ENCODE results near the gene IRX4. TPM values are rescaled to one million over a fixed set of nuclear protein-coding genes. Genes with fewer than 3 reads are reported as not detected.

IRX4 gene
- total RNA-seq, 1 donor = not detected

DNA sequence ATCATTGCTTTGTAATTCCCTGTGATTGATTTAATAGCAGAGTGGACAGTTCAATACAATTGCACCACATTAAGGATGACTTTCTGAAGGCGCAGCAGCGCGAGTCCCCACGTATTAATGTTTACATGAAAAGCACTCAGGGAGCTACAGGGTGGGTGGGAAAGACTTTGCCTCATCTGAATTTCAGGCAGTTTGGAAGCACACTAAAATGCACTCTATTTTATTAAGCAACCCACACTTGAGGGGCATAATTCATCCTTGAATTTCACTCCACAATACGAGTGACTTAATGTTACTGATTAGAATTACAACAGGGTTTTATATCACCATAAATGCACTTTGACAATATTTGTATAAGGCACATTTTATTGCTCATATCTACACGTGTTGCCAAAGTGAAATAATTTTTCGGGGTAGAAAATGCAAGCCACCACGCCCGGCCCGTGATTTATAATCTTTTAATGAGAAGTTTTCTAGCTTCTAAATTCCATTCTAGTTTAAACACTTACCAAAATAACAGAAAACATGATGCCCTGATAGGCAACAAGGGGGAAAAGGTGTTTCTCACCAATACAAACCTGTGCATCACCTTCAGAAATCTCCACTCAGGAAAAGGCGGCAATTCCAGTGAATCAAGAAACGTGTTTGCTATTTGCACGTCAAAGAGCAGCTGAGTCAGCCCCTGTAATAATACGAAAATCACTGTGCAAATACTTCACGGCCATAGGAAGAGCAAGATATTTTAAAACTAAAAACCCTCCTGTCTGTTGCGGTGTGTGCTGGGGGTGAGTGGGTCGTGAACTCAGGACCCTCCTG is 40.5 kb downstream of the IRX4 start:
- DNase-seq (ENCODE audit: low read depth in 2 of 3, low spot score in 2 of 3) = no peak

DNA sequence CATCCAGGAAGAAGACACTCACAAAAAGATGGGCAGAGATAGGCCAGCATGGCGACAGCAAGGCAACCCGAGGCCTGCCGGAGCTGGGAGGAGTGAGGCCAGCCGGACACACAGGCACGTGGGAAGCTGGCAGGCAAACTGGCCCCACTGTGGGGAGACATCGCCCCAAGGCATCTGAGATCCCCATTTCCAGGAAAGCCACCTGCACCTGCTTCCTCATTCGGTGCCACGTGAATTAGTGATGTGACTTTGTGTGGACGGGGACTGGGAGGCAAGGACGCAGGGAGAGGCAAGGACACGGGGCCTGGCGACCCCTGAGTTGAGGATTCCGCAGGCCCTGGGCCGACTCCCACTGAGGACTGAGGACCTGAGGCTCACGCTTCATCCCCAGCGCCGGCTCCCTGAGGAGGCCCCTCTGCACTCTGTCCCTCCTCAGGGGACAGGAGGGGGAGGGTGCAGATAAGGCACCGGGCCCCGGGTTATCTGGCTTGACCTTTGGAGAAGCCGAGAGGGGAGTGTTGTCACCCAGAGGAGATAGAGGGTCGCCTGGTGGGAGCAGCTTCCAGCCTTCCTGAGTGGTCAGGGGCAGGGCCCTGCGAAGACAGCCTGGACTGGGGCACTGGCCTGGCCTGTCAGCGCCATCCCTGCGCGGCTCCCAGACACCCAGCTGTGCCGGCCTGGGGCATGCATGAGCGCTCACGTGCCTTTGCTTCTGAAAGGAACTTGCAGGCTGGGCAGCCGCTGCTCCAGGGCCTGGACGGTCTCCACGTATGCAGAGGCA is 41.8 kb downstream of the IRX4 start:
- DNase-seq (ENCODE audit: low read depth in 2 of 3, low spot score in 2 of 3) = no peak

DNA sequence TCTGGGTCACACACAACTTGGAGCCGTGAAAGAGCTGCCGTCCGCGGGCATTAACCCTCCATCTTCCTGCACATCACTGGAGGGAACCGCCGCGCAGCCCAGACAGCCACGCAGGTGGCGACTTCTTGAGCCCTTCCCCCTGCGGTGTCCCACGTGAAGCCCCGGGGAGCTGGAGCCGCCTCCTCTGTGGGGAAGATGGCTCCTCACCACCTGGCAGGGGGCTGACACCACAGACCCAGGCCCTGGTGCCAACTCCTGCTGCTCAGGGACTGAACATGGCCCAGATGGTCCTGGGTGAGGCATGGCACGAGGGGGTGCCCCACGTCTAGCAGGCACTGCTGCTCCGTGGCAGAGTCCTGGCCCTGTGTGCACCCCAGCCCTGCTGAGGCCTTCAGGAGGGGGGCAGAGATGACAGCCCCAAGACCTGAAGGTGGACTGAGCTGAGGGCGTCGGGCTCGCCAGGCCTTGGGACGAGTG is 42.6 kb downstream of the IRX4 start:
- no peak for DNase-seq (ENCODE audit: low read depth in 2 of 3, low spot score in 2 of 3)

DNA sequence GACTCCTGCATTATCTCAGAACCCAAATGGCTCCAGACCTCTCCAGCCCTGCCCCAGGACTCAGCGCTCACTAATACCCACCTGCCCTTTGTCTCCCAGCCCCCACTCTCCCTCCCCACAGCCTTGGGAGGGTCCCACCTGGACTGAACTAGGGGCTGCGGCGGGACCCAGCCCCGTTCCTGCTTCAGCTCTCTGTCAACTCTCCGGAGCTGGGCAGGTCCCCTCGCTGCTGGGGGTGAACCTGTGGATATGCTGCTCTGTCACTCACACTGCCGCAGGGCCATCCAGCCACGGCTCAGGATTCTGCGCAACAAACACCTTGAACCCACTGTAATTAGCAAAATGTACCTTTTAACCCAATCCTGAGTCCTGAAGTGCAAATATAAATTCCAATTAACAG is 44.7 kb downstream of the IRX4 start:
- no peak for DNase-seq (ENCODE audit: low read depth in 2 of 3, low spot score in 2 of 3)

DNA sequence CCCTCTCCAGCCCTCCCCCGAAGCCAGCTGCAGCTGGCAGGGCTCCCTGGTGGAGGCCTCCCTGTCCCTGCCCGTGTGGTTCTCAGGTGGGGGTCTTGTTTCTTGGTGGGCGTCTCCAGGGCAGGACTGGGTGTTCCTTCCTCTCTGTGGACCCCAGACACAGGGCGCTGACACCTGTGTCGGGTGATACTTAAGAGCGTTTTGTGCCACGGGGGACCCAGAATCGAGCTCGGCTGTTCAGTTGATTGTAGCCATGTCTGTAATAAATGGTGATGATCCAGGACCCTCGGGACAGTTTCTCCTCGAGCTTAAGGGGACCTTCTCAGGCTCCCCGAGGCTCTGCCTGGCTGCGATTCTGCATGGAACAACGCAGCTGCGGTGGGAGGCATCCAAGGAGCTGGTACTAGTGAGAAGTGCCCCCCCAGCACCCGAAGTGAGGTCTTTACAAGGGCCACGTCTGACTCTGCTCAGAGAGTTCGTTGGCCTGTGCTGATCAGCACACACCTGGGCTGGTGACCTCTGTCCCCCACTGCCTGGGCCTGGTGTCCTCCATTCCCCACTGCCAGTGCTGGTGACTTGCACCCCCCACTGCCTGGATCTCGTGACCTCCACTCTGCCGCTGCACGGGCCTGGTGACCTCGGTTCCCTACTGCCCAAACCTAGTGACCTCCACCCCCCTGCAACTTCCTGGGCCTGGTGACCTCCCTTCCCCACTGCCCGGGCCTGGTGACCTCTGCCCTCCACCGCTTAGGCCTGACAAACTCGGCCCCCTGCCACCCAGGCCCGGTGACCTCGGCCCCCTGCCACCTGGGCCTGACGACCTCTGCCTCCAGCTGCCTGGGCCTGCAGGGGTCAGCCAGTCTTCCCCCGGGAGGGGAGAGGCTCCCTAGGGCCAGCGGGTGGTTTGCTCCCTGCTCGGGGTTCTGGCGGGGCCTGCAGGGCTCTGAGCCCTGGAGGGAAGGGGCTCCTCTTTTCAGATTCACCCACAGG is 45.5 kb downstream of the IRX4 start:
- no peak for DNase-seq (ENCODE audit: low read depth in 2 of 3, low spot score in 2 of 3)

DNA sequence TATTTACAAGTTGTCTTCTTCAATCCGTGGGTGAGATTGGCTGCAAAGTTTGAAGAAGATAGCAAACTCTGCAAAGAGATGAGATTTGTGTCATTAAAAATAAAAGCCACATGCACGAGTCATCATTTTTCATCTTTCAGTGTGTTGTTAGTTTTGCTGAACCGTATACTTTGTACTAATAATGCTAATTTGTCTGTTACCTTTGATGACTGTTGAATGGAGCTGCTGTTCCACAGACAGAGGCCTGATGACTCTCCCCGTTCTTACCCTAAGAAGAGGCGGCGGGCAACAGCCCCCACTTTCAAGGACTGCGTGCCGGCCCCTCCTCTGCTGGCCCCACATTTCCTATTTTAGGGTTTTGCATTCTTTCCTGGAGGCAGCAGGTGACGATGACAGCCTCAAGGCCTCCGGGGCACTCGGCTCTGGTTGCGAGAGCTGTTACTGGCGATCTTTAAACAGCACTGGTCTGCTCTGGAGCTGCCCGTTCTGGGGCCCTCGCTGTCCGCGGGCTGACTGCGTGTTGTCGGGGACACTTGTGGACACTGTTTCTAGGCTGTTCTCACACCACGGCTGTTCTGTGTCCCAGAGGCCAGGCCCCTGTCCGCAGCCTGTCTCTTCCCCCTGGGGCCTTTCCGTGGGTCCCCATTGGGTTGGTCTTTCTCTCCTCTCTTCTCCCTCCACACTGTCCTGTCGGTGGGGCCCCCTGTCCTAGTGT is 46.4 kb downstream of the IRX4 start:
- no peak for DNase-seq (ENCODE audit: low read depth in 2 of 3, low spot score in 2 of 3)

DNA sequence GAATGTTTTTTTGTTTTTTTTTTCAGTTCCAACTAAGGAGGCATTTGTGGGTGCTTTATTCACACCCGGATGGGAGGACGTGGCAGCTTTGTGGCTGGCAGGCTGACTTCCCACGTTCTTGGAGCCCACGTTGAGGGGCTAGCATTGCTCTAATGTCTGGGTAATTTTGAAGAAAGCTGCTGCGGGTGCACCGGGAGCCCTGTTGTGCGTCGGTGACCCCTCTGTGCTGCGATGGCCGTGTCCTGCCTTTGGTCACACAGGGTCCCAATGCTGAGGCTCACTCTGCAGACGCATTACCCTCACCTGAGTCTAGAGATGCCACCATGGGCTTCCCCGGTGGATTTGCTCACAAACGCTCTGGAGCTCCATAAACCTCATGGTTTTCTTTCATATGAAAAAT is 47.3 kb downstream of the IRX4 start:
- no peak for DNase-seq (ENCODE audit: low read depth in 2 of 3, low spot score in 2 of 3)

DNA sequence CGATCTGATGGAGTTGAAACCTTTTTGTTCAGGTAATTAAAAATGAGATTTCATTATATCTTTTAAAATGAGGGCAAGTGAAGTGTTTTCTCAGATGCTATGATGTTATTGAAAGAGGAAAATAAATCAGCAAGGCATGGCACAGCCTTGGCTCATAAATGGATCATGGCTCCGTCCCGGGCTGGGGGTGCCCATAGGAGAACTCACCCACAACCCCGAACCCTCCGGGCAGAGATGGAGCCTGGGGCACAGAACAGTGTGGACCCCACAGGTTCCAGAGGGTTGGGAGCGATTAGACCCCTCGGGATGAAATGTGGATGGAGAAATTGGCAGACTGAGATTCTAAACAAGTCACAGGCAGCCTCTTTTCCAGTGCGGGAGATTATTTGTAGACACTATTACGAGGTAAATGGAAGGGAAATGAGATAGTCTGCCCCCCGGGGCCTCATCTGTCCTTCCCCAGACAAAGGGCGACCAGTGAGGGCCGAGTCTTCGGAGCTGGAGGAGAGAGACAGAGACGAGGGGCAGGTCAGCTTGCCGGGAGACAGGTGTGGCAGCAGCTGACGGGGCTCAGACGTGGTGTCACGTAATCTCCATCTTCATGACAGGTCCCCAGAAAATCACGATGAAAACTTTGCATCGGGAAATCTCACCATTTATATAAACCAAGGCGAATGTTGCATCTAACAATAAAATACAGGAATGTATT is 47.9 kb downstream of the IRX4 start:
- DNase-seq (ENCODE audit: low read depth in 2 of 3, low spot score in 2 of 3) = no peak

DNA sequence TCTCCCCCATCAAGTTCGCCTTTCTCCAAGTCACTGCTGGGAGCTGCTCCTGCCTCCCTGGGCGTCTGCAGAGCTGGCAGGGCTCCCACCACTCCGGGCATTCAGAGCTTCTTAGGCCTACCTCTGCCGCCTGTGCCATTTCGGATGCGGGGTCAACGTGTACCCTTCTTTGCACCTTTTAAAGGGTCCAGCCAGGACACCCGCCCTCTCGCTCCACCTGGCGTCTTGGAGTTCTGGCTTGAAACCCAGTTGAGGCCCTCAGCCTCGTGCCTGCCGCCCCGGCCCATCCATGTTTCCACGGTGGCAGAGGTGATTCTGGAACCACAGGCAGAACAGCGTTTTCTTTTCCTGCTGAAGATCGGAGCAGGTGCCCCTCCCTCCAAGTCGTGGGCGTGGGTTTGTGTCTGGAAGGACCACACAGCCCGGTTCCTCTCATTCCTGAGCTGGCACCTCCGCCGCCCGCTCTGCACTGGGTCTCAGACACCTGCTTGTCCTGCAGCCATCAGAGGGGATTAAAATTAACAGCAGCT is 48.6 kb downstream of the IRX4 start:
- DNase-seq (ENCODE audit: low read depth in 2 of 3, low spot score in 2 of 3) = no peak

DNA sequence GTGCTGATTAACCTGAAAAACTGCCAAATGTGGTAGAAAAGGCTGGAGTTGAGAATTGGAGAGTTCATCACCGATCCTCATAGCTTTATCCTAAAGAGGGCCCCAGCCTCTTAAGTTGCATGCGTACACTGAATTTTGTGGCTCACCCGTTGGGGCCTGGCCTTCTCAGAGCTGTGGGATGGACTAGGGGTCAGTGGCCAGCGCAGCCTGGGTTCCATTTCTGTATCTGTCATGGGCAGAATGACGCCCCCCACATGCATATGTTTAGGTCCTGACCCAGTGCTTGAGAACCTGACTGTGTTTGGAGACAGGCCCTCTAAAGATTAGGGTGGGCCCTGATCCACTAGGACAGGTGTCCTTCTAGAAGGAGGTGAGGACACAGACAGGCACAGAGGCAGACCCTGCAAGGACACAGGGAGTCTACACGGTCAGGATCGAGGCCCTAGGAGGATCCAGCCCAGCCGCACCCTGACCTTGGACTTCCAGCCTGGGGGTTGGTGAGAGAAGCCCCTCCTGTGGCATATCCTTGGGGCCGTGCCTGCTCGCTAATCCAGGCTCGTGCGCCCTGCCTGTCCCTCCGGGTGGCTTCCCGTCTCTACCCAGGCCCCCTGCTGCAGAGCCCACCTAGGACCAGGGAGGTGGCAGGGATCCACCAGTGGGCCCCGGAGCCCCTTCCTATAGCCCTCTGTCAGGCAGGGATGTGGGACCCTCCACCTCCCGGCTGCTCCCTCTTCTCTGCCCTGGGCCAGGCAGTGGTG is 49.3 kb downstream of the IRX4 start:
- no peak for DNase-seq (ENCODE audit: low read depth in 2 of 3, low spot score in 2 of 3)

DNA sequence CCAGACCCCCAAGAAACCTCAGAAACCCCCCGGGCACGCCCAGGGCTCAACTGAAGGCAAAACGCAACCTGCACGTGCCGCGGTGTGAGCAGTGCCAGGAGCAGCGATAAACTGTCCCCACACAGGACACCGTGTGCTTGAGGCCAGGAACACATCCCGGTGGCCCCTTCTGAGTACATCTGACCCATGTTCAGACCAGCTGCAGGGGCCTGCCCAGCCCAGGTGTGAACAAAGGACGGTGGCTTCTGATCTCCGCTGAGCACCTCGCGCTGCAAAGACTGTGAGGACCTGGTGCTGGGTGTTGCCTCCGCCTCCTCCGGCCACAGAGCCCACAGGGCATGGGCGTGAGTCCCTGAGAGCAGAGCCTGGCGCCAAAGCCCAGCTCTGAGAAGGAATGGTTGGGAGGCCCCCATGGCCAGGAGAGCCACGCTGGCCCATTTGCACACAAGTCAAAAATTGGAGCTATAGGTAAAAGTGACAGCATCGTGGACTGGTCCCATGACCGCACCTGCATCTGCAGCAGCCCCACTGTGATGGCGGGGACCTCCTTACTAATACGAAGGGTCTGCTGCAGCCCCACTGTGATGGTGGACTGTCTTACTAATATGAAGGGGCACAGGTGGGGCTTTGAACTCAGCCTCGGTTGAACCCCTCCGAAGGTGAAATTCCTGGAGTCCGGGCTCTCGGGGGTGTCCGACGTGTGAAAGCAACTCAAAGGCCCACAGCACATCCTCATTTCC is 50.0 kb downstream of the IRX4 start:
- no peak for DNase-seq (ENCODE audit: low read depth in 2 of 3, low spot score in 2 of 3)

DNA sequence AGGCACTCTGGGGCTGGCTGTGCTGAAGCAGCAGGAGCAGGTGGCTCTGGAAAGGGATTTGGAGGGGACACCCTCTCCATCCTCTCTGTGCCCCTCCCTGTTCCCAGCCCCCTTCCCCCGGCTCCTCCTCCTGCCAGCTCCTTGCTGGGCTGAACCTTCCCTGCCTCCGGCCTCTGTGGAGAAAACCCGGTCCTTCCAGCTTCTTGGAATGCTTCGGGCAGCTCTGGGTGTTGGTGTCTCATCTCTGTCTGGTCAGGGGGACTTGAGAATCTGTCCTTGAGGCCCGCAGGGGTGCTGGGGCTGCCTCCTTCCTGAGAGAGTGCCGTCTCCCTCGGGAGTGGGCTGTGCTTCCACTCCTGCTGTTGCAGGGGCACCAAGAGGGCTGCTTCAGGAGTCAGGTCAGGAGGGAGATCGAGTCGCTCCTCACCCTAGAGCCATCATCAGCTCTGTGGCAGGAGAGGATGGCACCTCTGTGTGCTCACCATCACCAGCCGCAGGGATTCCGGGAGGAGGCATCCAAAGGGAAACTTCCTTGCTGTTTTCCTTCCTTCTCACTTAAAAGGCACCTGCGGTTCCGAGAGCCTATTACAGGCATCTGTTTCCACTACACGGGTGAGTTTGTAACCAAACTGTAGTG is 50.9 kb downstream of the IRX4 start:
- no peak for DNase-seq (ENCODE audit: low read depth in 2 of 3, low spot score in 2 of 3)

DNA sequence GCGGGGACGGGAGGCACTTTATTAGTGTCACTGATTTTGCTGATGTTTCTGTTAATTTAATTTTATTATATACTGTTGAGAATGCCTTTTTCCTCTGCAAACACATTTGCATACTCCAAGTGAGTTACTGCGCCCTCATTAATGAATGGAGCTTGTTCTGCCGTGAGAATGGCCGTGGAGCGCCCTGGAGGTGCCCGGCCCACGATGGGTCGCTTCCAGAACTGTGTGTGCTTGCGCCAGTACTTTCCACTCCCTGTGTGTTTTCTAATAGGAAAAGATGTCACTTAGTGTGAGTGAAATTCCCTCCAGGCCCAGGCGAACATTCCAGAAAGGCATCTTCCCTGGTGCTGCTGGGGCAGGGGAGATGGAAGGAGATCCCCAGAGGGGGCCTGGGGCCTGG is 51.5 kb downstream of the IRX4 start:
- DNase-seq (ENCODE audit: low read depth in 2 of 3, low spot score in 2 of 3) = no peak

DNA sequence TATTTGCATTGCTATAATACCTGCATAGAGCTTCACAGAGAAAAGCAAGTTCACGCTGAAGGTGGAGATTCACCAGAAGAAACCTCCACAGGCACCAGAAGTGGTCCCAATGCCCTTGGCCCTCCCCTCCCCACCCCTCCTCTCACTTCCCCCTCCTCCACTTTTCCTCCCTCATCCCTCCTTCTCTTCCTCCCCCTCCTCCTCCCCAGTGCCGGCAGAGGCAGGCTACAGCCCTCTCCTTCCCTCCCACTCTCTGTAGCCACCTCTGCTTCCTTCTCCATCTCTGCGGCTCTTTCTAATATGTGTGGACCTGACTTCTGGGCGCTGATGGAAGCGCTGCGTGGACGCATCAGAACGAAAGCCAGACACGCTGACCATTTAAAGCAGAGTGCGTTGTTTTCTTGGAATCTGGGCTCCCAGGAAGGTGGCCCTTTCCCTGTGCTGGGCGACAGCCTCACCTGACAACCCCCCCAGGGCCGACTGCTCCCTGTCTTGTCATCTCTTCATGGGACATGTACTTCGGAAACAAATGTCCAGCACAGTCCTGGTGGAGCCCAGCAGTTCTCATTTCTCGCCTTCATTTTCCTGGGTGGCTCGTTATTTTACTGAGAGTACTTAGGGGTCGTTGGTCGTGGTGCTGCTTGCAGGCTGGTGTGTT is 52.0 kb downstream of the IRX4 start:
- DNase-seq (ENCODE audit: low read depth in 2 of 3, low spot score in 2 of 3) = no peak

DNA sequence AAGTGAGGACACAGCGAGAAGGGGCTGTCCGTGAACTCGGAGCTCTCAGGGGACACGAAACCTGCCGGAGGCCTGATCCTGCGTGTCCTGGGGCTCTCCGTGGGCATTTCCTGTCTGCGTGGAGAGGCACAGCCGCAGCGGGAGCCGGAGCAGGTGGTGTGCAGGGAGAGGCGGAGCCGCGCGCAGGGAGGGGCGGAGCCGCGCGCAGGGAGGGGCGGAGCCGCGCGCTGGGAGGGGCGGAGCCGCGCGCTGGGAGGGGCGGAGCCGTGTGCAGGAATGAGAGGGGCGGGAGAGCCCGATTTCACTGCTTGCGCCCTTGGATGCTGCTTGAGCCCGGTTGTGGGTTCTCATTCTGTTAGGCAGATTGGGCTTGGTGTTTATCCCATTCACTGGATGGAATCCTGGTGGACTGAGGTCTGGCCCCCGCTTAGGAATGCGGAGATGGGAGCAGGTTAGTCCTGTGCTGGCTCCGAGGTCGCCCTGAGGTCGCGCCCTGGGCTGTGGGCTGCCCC is 54.8 kb downstream of the IRX4 start:
- DNase-seq (ENCODE audit: low read depth in 2 of 3, low spot score in 2 of 3) = no peak

All from hematopoietic multipotent progenitor cell (in vitro differentiated cells).